NK-92 treated with Interleukin-12 subunit alpha and Interleukin-12 subunit beta, amount 100 ng/mL, for 24 hours (cell line): ENCODE data around the gene ADK.

Experiments used
- DNase-seq: peaks from one replicate; lab custom pipeline; 2025; lab: John Stamatoyannopoulos, UW

ADK gene

GRCh38 chr10:74238031-74238431, 87.0 kb downstream of the ADK start:
- DNase-seq: no peak

- DNase-seq: no peak
Measured at GRCh38 chr10:74238516-74238915, 87.5 kb downstream of the ADK start.

GRCh38 chr10:74243067-74243466, 92.0 kb downstream of the ADK start:
- no peak for DNase-seq

GRCh38 chr10:74244097-74244685, 93.2 kb downstream of the ADK start:
- no peak for DNase-seq

GRCh38 chr10:74244807-74245206, 93.8 kb downstream of the ADK start:
- DNase-seq: no peak

GRCh38 chr10:74246495-74246894, 95.5 kb downstream of the ADK start:
- no peak for DNase-seq

- DNase-seq: no peak
Measured at GRCh38 chr10:74249865-74250264, 98.8 kb downstream of the ADK start.

GRCh38 chr10:74255214-74255613, 104.2 kb downstream of the ADK start:
- DNase-seq: no peak

GRCh38 chr10:74255888-74256357, 104.9 kb downstream of the ADK start:
- DNase-seq: no peak

GRCh38 chr10:74262856-74263255, 111.8 kb downstream of the ADK start:
- DNase-seq: no peak

GRCh38 chr10:74263996-74264395, 113.0 kb downstream of the ADK start:
- DNase-seq: no peak

- DNase-seq: no peak
Measured at GRCh38 chr10:74272288-74272687, 121.3 kb downstream of the ADK start.

GRCh38 chr10:74275755-74276290, 124.8 kb downstream of the ADK start:
- no peak for DNase-seq

- no peak for DNase-seq
Measured at GRCh38 chr10:74276416-74276815, 125.4 kb downstream of the ADK start.

- no peak for DNase-seq
Measured at GRCh38 chr10:74282151-74282847, 131.3 kb downstream of the ADK start.

GRCh38 chr10:74282848-74283210, 131.8 kb downstream of the ADK start:
- no peak for DNase-seq

GRCh38 chr10:74289188-74289587, 138.2 kb downstream of the ADK start:
- DNase-seq: no peak

- DNase-seq: no peak
Measured at GRCh38 chr10:74289951-74290350, 138.9 kb downstream of the ADK start.

- no peak for DNase-seq
Measured at GRCh38 chr10:74290708-74291107, 139.7 kb downstream of the ADK start.

- DNase-seq: no peak
Measured at GRCh38 chr10:74292871-74293427, 141.9 kb downstream of the ADK start.

GRCh38 chr10:74293686-74294371, 142.8 kb downstream of the ADK start:
- no peak for DNase-seq

GRCh38 chr10:74297389-74298080, 146.5 kb downstream of the ADK start:
- no peak for DNase-seq
